Suprapubic skin (tissue), 4 donors: Measurements from ENCODE around the gene MOXD1.

Source experiments
- EP300 ChIP-seq: sonication (generic); formaldehyde crosslinking; IDR thresholded peaks from one replicate; pipeline ENCODE4 v1.6.1; 2017; ENCODE audit warnings: antibody characterized with exemption
- POLR2A ChIP-seq, 2 donors: fragments of 450-650 bp; IDR thresholded peaks; one replicate each; pipeline ENCODE4 v1.6.1; 2017; ENCODE audit warnings: antibody characterized with exemption in 2 of 2, mild to moderate bottlenecking in 2 of 2, moderate library complexity in 2 of 2
- POLR2AphosphoS5 ChIP-seq, 3 donors: sonication (generic); formaldehyde crosslinking; IDR thresholded peaks; one replicate each; pipeline ENCODE4 v1.6.1; 2017; ENCODE audit warnings: antibody characterized with exemption in 3 of 3
- TF ChIP-seq, protein P1 (sequence below), 2 donors: fragments of 200-600 bp in 1 of 2; fragments of 450-650 bp in 1 of 2; sonication (generic) in 1 of 2; IDR thresholded peaks; one replicate each; pipeline ENCODE4 v1.5.1; 2016 to 2019; ENCODE audit warnings: antibody characterized with exemption in 2 of 2, mild to moderate bottlenecking in 1 of 2, moderate library complexity in 1 of 2

DNA sequence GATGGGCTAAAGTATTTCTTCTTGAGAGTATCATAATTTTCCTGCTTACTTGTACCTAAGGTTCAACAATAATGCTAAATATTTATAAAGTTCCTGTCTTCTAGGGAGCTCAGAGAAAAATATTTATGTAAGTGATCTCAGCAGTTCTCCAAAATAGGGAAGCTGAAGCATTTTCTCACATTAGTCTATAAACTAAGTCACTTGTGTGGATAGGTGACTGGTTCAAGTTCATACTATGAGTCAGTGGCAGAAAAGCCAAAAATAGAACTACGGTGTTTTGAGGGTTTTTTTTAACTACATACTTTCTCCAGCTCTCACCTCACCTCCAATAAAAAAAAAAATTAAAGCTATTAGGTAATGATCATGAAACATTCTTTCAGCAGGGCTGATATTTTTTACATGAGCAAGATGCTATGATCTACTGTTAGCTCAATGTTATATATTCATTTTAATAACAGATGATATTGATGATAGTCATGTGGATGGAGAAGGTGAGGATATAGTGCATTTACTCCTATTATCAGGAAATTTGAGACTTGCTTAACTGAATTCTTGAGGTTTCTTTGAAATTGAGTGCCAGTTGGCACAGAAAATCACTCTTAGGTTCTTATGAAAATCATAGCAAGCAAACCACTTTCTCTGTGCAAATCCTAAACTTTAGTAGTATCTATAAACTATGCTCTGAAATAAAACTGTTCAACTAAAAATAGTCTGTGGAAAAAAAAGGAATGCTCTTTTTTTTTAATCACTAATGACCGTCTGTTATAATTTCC, 4.1 kb upstream of the MOXD1 start:
- TF ChIP-seq, protein P1, sequence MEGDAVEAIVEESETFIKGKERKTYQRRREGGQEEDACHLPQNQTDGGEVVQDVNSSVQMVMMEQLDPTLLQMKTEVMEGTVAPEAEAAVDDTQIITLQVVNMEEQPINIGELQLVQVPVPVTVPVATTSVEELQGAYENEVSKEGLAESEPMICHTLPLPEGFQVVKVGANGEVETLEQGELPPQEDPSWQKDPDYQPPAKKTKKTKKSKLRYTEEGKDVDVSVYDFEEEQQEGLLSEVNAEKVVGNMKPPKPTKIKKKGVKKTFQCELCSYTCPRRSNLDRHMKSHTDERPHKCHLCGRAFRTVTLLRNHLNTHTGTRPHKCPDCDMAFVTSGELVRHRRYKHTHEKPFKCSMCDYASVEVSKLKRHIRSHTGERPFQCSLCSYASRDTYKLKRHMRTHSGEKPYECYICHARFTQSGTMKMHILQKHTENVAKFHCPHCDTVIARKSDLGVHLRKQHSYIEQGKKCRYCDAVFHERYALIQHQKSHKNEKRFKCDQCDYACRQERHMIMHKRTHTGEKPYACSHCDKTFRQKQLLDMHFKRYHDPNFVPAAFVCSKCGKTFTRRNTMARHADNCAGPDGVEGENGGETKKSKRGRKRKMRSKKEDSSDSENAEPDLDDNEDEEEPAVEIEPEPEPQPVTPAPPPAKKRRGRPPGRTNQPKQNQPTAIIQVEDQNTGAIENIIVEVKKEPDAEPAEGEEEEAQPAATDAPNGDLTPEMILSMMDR (IDR thresholded peaks at IDR 0.05), result no peak
- TF ChIP-seq POLR2AphosphoS5 (IDR thresholded peaks at IDR 0.05), result no peak
- TF ChIP-seq POLR2A (IDR thresholded peaks at IDR 0.05), result no peak
- no peak for TF ChIP-seq EP300
